H9 (cell line): ENCODE data around the gene ITGAE. TPM values are rescaled to one million over a fixed set of nuclear protein-coding genes. Genes with fewer than 3 reads are reported as not detected.

Experiments used
- DNase-seq: peaks from one replicate; pipeline ENCODE4 v3.0.0-alpha.2; 2017
- H2AFZ ChIP-seq: one replicate; pipeline ENCODE4 v1.6.1; 2013; ENCODE audit warnings: mild to moderate bottlenecking, low read length, control low read depth, moderate library complexity
- H2AK5ac ChIP-seq: 2 replicates; pipeline ENCODE4 v1.6.1; 2013; ENCODE audit warnings: low read length, control low read depth, mixed read lengths; ENCODE audit not compliant: insufficient read length
- H2BK120ac ChIP-seq: one replicate; pipeline ENCODE4 v1.6.1; 2013; ENCODE audit warnings: low read depth, mild to moderate bottlenecking, low read length, control low read depth, inconsistent platforms; ENCODE audit not compliant: poor library complexity, severe bottlenecking
- H2BK12ac ChIP-seq: 2 replicates; pipeline ENCODE4 v1.6.1; 2013; ENCODE audit warnings: low read length, control low read depth, mixed read lengths, low read depth; ENCODE audit not compliant: insufficient read length
- H2BK15ac ChIP-seq: 2 replicates; pipeline ENCODE4 v1.6.1; 2013; ENCODE audit warnings: low read depth, low read length, control low read depth
- H2BK20ac ChIP-seq: one replicate; pipeline ENCODE4 v1.6.1; 2013; ENCODE audit warnings: low read depth, mild to moderate bottlenecking, low read length, control low read depth, inconsistent platforms; ENCODE audit not compliant: poor library complexity, severe bottlenecking
- H2BK5ac ChIP-seq: 2 replicates; pipeline ENCODE4 v1.6.1; 2013; ENCODE audit warnings: low read length, control low read depth, mixed read lengths; ENCODE audit not compliant: insufficient read length
- H3K14ac ChIP-seq: 2 replicates; pipeline ENCODE4 v1.6.1; 2013; ENCODE audit warnings: low read length, control low read depth; ENCODE audit not compliant: insufficient read depth
- H3K18ac ChIP-seq: 2 replicates; pipeline ENCODE4 v1.6.1; 2013; ENCODE audit warnings: low read depth, mild to moderate bottlenecking, mixed read lengths, low read length, control low read depth; ENCODE audit not compliant: insufficient read length
- H3K23ac ChIP-seq: 2 replicates; pipeline ENCODE4 v1.6.1; 2013; ENCODE audit warnings: low read length, control low read depth, mixed read lengths, low read depth; ENCODE audit not compliant: insufficient read length
- H3K23me2 ChIP-seq: 2 replicates; pipeline ENCODE4 v1.6.1; 2013; ENCODE audit warnings: low read depth, mild to moderate bottlenecking, mixed read lengths, low read length, control low read depth; ENCODE audit not compliant: insufficient read length, poor library complexity, severe bottlenecking
- H3K27ac ChIP-seq: 2 replicates; pipeline ENCODE4 v1.5.1; 2013; ENCODE audit warnings: low read length, control low read depth, mixed read lengths, low read depth; ENCODE audit not compliant: insufficient read length
- H3K27me3 ChIP-seq: 2 replicates; pipeline ENCODE4 v1.6.1; 2013; ENCODE audit warnings: low read length, control low read depth, inconsistent platforms; ENCODE audit not compliant: insufficient read depth
- H3K4ac ChIP-seq: 2 replicates; pipeline ENCODE4 v1.6.1; 2013; ENCODE audit warnings: low read depth, mild to moderate bottlenecking, control low read depth, inconsistent platforms, low read length, moderate library complexity
- H3K4me1 ChIP-seq: 2 replicates; pipeline ENCODE4 v1.6.1; 2013; ENCODE audit warnings: low read length, control low read depth, inconsistent platforms; ENCODE audit not compliant: insufficient read depth
- H3K4me2 ChIP-seq: 2 replicates; pipeline ENCODE4 v1.6.1; 2013; ENCODE audit warnings: low read length, control low read depth, mixed read lengths; ENCODE audit not compliant: insufficient read length, insufficient read depth
- H3K56ac ChIP-seq: 2 replicates; pipeline ENCODE4 v1.6.1; 2013; ENCODE audit warnings: low read depth, mild to moderate bottlenecking, mixed read lengths, low read length, control low read depth; ENCODE audit not compliant: insufficient read length
- H3K79me1 ChIP-seq: 2 replicates; pipeline ENCODE4 v1.6.1; 2013; ENCODE audit warnings: low read depth, mild to moderate bottlenecking, moderate library complexity, low read length, control low read depth, inconsistent platforms; ENCODE audit not compliant: insufficient read depth, poor library complexity, severe bottlenecking
- H3K79me2 ChIP-seq: 2 replicates; pipeline ENCODE4 v1.6.1; 2013; ENCODE audit warnings: low read length, control low read depth, inconsistent platforms; ENCODE audit not compliant: insufficient read depth
- H3K9ac ChIP-seq: 2 replicates; pipeline ENCODE4 v1.6.1; 2013; ENCODE audit warnings: low read length, control low read depth, mixed read lengths; ENCODE audit not compliant: insufficient read length; ENCODE audit errors: extremely low read depth
- H3K9me3 ChIP-seq: one replicate; pipeline ENCODE4 v1.6.1; 2013; ENCODE audit warnings: low read depth, low read length, inconsistent platforms; ENCODE audit not compliant: control insufficient read depth
- H3T11ph ChIP-seq: one replicate; pipeline ENCODE4 v1.6.1; 2013; ENCODE audit warnings: mild to moderate bottlenecking, low read length, control low read depth, inconsistent platforms
- H4K20me1 ChIP-seq: one replicate; pipeline ENCODE4 v1.6.1; 2013; ENCODE audit not compliant: control insufficient read depth, insufficient read length, insufficient read depth
- H4K5ac ChIP-seq: 2 replicates; pipeline ENCODE4 v1.6.1; 2013; ENCODE audit warnings: low read depth, mild to moderate bottlenecking, mixed read lengths, low read length, control low read depth; ENCODE audit not compliant: insufficient read length
- H4K8ac ChIP-seq: replicated peaks from 2 replicates; pipeline ENCODE4 v1.6.1; 2013; ENCODE audit warnings: low read length, control low read depth, mixed read lengths, low read depth; ENCODE audit not compliant: insufficient read length
- H4K91ac ChIP-seq: 2 replicates; pipeline ENCODE4 v1.6.1; 2013; ENCODE audit warnings: low read depth, mild to moderate bottlenecking, moderate library complexity, mixed read lengths, low read length, control low read depth; ENCODE audit not compliant: insufficient read length
- H3K27ac Mint-ChIP-seq, 3 experiments: 2 replicates in 2 of 3; 3 replicates in 1 of 3; pipeline ENCODE4 v1.8.0; 2020 to 2021; ENCODE audit warnings: mixed read lengths in 3 of 3, mild to moderate bottlenecking in 1 of 3, moderate library complexity in 1 of 3
- H3K27me3 Mint-ChIP-seq: 2 replicates; pipeline ENCODE4 v1.8.0; 2021; ENCODE audit warnings: low read depth, mild to moderate bottlenecking, moderate library complexity, mixed read lengths
- H3K36me3 Mint-ChIP-seq, 3 experiments: 2 replicates in 2 of 3; 3 replicates in 1 of 3; pipeline ENCODE4 v1.8.0; 2020 to 2021; ENCODE audit warnings: low read depth in 3 of 3, mixed read lengths in 3 of 3; ENCODE audit not compliant: insufficient read depth in 1 of 3
- H3K4me1 Mint-ChIP-seq, 2 experiments: 2 replicates each; pipeline ENCODE4 v1.8.0; 2020; ENCODE audit warnings: mixed read lengths in 2 of 2
- H3K4me3 Mint-ChIP-seq, 2 experiments: 2 replicates in 1 of 2; 3 replicates in 1 of 2; pipeline ENCODE4 v1.8.0; 2020 to 2021; ENCODE audit warnings: mild to moderate bottlenecking in 2 of 2, mixed read lengths in 2 of 2, moderate library complexity in 1 of 2
- H3K9me3 Mint-ChIP-seq, 2 experiments: 2 replicates in 1 of 2; 3 replicates in 1 of 2; pipeline ENCODE4 v1.8.0; 2020; ENCODE audit warnings: mild to moderate bottlenecking in 2 of 2, mixed read lengths in 2 of 2, moderate library complexity in 1 of 2
- WGBS: extraction: QIAGEN DNeasy Blood & Tissue Kit; methylation state at CpG from one replicate; pipeline ENCODE4 v1.1.7; 2013; ENCODE audit warnings: missing lambda C conversion rate, low lambda C conversion rate, mixed read lengths; ENCODE audit not compliant: insufficient read length; ENCODE audit errors: extremely low coverage; 5-methylcytosine and 5-hydroxymethylcytosine counted together
- total RNA-seq: library from RNA; stranded (reverse); gene quantifications from 2 replicates; pipeline ENCODE4 v1.2.1, GENCODE V29; 2021
- TF ChIP-seq, protein P1 (sequence below): fragments of 200-600 bp; sonication (generic); conservative IDR thresholded peaks from 3 replicates; pipeline ENCODE4 v1.8.0; 2021; ENCODE audit warnings: antibody characterized with exemption, mild to moderate bottlenecking

The ITGAE gene
- total RNA-seq, 1 experiment from 2014 or later: 23.5 TPM

DNA sequence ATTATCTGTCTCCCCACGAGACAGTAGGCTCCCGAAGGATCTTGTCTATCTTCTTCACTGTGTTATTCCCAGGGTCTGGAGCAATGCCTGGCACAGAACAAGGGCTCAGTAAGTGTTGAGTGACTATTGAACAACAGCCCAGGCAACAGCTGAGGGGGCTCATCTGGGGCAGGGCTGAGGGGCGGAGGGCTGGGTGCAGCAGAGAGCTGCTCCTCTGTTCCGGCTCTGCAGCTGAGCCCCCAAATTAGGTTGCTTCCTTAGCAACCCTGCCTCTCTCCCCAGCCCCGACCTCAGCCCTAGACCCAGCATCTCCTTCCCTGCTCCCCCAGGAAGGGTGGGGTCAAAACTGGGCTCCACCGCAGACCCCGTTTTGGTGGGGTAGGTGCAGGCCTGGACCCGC is 32.2 kb downstream of the ITGAE start:
- Histone ChIP-seq H2AK5ac (no peak overlapping the region), H3K9ac (no peak overlapping the region), H3K27ac (no peak overlapping the region), H3K4me2 (no peak overlapping the region), H2BK12ac (no peak overlapping the region), H3K18ac (no peak overlapping the region), H3K23me2 (no peaks in the 10 kb centered on the region), H3K9me3 (no peaks in the 10 kb centered on the region), H2BK15ac (no peak overlapping the region), H4K20me1 (no peaks in the 10 kb centered on the region), H3T11ph (no peak overlapping the region), H3K4ac (no peak overlapping the region), H4K5ac (no peak overlapping the region), H3K23ac (no peak overlapping the region), H2BK5ac (no peak overlapping the region), H2BK20ac (no peak overlapping the region), H3K27me3 (no peaks in the 10 kb centered on the region), H2BK120ac (no peak overlapping the region), H3K79me2 (no peaks in the 10 kb centered on the region), H3K79me1 (no peaks in the 10 kb centered on the region), H2AFZ (no peak overlapping the region), H3K4me1 (no peaks in the 10 kb centered on the region; the same call in 1 of the 2 replicates), H4K91ac (no peak overlapping the region), H4K8ac (no peak overlapping the region), H3K14ac (no peak overlapping the region), H3K56ac (no peak overlapping the region)
- no CpG with 5 or more reads among the region's 8 CpGs for WGBS
- DNase-seq: no peak
- H3K4me3 Mint-ChIP-seq: no peak overlapping the region
- peaks cover 2 to 8% of the 10 kb centered on the region in 2 experiments; a peak in 3 of 5 replicates for H3K9me3 Mint-ChIP-seq
- peaks cover 0 to 5% (median 0%) of the 10 kb centered on the region in 3 experiments; a peak in 3 of 7 replicates for H3K36me3 Mint-ChIP-seq
- TF ChIP-seq, protein P1, sequence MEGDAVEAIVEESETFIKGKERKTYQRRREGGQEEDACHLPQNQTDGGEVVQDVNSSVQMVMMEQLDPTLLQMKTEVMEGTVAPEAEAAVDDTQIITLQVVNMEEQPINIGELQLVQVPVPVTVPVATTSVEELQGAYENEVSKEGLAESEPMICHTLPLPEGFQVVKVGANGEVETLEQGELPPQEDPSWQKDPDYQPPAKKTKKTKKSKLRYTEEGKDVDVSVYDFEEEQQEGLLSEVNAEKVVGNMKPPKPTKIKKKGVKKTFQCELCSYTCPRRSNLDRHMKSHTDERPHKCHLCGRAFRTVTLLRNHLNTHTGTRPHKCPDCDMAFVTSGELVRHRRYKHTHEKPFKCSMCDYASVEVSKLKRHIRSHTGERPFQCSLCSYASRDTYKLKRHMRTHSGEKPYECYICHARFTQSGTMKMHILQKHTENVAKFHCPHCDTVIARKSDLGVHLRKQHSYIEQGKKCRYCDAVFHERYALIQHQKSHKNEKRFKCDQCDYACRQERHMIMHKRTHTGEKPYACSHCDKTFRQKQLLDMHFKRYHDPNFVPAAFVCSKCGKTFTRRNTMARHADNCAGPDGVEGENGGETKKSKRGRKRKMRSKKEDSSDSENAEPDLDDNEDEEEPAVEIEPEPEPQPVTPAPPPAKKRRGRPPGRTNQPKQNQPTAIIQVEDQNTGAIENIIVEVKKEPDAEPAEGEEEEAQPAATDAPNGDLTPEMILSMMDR: no peak
- peaks cover 15 to 23% of the 10 kb centered on the region in 2 experiments for H3K4me1 Mint-ChIP-seq
- H3K27ac Mint-ChIP-seq: 0 out of 7 replicates have a peak overlapping the region, but pooled peaks of 1 of the 3 experiments have one; percentile 26
- H3K27me3 Mint-ChIP-seq: no peaks in the 10 kb centered on the region; the same call in 1 of the 2 replicates
